Panc1 (cell line): Measurements from ENCODE around the gene SOS2. TPM values are rescaled to one million over a fixed set of nuclear protein-coding genes. Genes with fewer than 3 reads are reported as not detected.
A peak's percentile ranks its signal among the peaks of the same experiment; 100 is the strongest.

Experiments used
- ATAC-seq: fragments of 200-7000 bp; cut with Tn5 transposase; 2 replicates; pipeline ENCODE4 v1.9.1; 2020; ENCODE audit warnings: mild to moderate bottlenecking, moderate library complexity
- BruUV-seq: library from RNA; stranded (reverse); fragments of 400-500 nt; replicated peaks from 2 replicates; lab custom pipeline; 2021; lab: Mats Ljungman, UMichigan
- CTCF ChIA-PET: fragments of 300-600 bp; sonication (Branson Sonifier 250); formaldehyde crosslinking; loops from one replicate; lab custom pipeline; 2022; ENCODE audit warnings: antibody characterized with exemption; lab: Charles Lee
- POLR2A ChIA-PET: fragments of 300-600 bp; sonication (Branson Sonifier 250); formaldehyde crosslinking; loops from one replicate; lab custom pipeline; 2022; ENCODE audit warnings: antibody characterized with exemption; lab: Charles Lee
- DNase-seq: peaks from one replicate; pipeline ENCODE4 v3.0.0-alpha.2; 2010; ENCODE audit warnings: low read depth, low spot score
- H3K27ac ChIP-seq: 2 replicates; pipeline ENCODE4 v1.5.1; 2011; ENCODE audit warnings: mild to moderate bottlenecking, low read length, inconsistent platforms
- H3K27me3 ChIP-seq: fragments of 200-500 bp; sonication (Bioruptor generic); 2 replicates; pipeline ENCODE4 v1.6.0; 2014; ENCODE audit warnings: low read length, inconsistent platforms; ENCODE audit not compliant: control insufficient read depth, insufficient read depth
- H3K36me3 ChIP-seq: fragments of 200-500 bp; sonication (Bioruptor generic); 2 replicates; pipeline ENCODE4 v1.5.1; 2014; ENCODE audit warnings: inconsistent platforms, mild to moderate bottlenecking, low read length, moderate library complexity; ENCODE audit not compliant: control insufficient read depth, insufficient read depth
- H3K4me1 ChIP-seq: 2 replicates; pipeline ENCODE4 v1.5.1; 2011; ENCODE audit warnings: inconsistent platforms, mild to moderate bottlenecking, low read length, moderate library complexity; ENCODE audit not compliant: control insufficient read depth, insufficient read depth
- H3K4me3 ChIP-seq, 2 experiments: 2 replicates each; pipeline ENCODE4 v1.5.1; 2011 to 2012; ENCODE audit warnings: low read depth in 2 of 2, low read length in 2 of 2, mild to moderate bottlenecking in 2 of 2, inconsistent platforms in 1 of 2, moderate library complexity in 1 of 2
- H3K9me3 ChIP-seq: fragments of 200-500 bp; sonication (Bioruptor generic); 2 replicates; pipeline ENCODE4 v1.5.1; 2014; ENCODE audit warnings: low read depth, mild to moderate bottlenecking, inconsistent platforms, low read length, moderate library complexity; ENCODE audit not compliant: control insufficient read depth, insufficient read depth
- CTCF ChIP-seq: fragments of 450-650 bp; IDR thresholded peaks from 2 replicates; pipeline ENCODE4 v1.5.1; 2017; ENCODE audit warnings: mild to moderate bottlenecking
- POLR2AphosphoS5 ChIP-seq: IDR thresholded peaks from 2 replicates; pipeline ENCODE4 v1.6.1; 2012; ENCODE audit warnings: mild to moderate bottlenecking, low read depth, low read length, moderate library complexity
- SIN3A ChIP-seq: IDR thresholded peaks from 2 replicates; pipeline ENCODE4 v1.6.1; 2012; ENCODE audit warnings: low read depth, mild to moderate bottlenecking, low read length, moderate library complexity, borderline replicate concordance; ENCODE audit not compliant: insufficient read depth
- TCF7L2 ChIP-seq: IDR thresholded peaks from 2 replicates; pipeline ENCODE4 v1.6.1; 2011; ENCODE audit warnings: mild to moderate bottlenecking, low read depth, low read length, inconsistent platforms
- in situ Hi-C: cut with HindIII; loops from 2 replicates; pipeline ENCODE4 v1.10.0; 2016; ENCODE audit warnings: low sequenced_read_pairs, low pct_unique_long_range_greater_than_20kb
- intact Hi-C: fragments of 100-400 bp; cut with micrococcal nuclease; formaldehyde crosslinking; loops from one replicate; pipeline ENCODE4 v1.10.0; 2022; ENCODE audit not compliant: unreplicated experiment
- total RNA-seq: library from RNA; stranded (reverse); gene quantifications from one replicate; pipeline ENCODE4 v1.2.1, GENCODE V29; 2021; ENCODE audit not compliant: unreplicated experiment
- TF ChIP-seq, protein P1 (sequence below), 2 experiments: IDR thresholded peaks; 2 replicates each; pipeline ENCODE4 v1.6.1; 2011 to 2012; ENCODE audit warnings: low read depth in 2 of 2, control low read depth in 1 of 2, low read length in 1 of 2, mild to moderate bottlenecking in 1 of 2, moderate library complexity in 1 of 2; ENCODE audit not compliant: insufficient read depth in 1 of 2

The SOS2 gene
- total RNA-seq, 1 experiment from 2014 or later: 21.2 TPM

DNA sequence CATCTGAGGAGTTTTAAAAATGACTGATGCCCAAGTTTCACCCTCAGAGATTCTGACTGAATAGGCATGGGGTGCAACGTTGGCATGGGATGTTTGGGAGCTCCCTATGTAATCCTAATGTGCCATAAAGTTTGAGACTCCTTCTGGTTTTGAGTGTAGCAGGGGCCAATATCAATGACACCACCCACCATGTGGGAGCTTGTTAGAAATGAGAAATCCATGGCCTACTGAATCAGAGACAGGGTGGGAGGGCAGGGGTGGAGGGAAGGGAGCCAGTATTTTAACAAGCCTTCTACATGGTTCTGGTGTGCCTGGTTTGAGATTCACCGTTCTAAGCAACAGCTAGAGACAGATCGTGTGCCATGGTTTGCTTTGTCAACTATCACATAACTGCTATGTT is 161.1 kb downstream of the SOS2 start:
- DNase-seq (no peak), ATAC-seq (no peak)
- no peak for TF ChIP-seq CTCF
- TF ChIP-seq TCF7L2: no peak
- TF ChIP-seq SIN3A: no peak
- no peak for TF ChIP-seq POLR2AphosphoS5
- intact Hi-C loops (loop anchor here (2.0 kb wide), 1 partner anchor 19 kb away; no protein-coding TSS in a partner anchor), in situ Hi-C loops (no loop called here)
- Histone ChIP-seq H3K36me3 (no peaks in the 10 kb centered on the region), H3K4me1 (no peaks in the 10 kb centered on the region), H3K27me3 (no peaks in the 10 kb centered on the region), H3K9me3 (no peaks in the 10 kb centered on the region), H3K27ac (peak overlapping the region; percentile 44; the same call in 1 of the 2 replicates), H3K4me3 (no peak overlapping the region)
- BruUV-seq: no TSS peak
- CTCF ChIA-PET: no interaction called here
- POLR2A ChIA-PET: no interaction called here

DNA sequence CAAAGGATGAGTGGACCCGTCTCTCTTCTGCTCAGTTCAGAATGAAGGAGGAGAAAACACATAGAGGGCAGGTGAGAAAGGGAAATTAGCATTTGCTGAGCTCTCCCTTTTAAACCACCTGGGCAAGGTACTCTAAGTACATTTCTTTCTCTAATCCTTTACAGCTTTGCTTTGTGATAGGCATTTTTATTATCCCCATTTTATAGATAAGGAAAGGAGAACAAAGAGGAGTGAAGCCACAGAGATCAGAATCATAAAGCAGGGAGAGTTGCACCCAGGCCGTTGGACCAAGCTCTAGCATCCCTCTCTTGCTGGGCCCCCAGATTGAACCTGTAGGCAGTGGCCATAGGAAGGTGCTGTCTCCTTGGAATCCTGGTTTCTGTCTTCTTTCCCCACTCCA is 162.1 kb downstream of the SOS2 start:
- Histone ChIP-seq H3K27me3 (no peaks in the 10 kb centered on the region), H3K4me1 (no peaks in the 10 kb centered on the region), H3K9me3 (no peaks in the 10 kb centered on the region), H3K36me3 (no peaks in the 10 kb centered on the region), H3K27ac (peak overlapping the region; percentile 46; the same call in 1 of the 2 replicates), H3K4me3 (no peak overlapping the region)
- CTCF ChIA-PET: no interaction called here
- no TSS peak for BruUV-seq
- TF ChIP-seq, protein P1, sequence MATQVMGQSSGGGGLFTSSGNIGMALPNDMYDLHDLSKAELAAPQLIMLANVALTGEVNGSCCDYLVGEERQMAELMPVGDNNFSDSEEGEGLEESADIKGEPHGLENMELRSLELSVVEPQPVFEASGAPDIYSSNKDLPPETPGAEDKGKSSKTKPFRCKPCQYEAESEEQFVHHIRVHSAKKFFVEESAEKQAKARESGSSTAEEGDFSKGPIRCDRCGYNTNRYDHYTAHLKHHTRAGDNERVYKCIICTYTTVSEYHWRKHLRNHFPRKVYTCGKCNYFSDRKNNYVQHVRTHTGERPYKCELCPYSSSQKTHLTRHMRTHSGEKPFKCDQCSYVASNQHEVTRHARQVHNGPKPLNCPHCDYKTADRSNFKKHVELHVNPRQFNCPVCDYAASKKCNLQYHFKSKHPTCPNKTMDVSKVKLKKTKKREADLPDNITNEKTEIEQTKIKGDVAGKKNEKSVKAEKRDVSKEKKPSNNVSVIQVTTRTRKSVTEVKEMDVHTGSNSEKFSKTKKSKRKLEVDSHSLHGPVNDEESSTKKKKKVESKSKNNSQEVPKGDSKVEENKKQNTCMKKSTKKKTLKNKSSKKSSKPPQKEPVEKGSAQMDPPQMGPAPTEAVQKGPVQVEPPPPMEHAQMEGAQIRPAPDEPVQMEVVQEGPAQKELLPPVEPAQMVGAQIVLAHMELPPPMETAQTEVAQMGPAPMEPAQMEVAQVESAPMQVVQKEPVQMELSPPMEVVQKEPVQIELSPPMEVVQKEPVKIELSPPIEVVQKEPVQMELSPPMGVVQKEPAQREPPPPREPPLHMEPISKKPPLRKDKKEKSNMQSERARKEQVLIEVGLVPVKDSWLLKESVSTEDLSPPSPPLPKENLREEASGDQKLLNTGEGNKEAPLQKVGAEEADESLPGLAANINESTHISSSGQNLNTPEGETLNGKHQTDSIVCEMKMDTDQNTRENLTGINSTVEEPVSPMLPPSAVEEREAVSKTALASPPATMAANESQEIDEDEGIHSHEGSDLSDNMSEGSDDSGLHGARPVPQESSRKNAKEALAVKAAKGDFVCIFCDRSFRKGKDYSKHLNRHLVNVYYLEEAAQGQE (IDR thresholded peaks at IDR 0.05; ENCODE audit: insufficient read depth in 1 of 2, low read depth in 2 of 2, low read length in 1 of 2): no peak
- TF ChIP-seq SIN3A (no peak), CTCF (no peak), TCF7L2 (no peak), POLR2AphosphoS5 (no peak)
- in situ Hi-C loops: no loop called here
- DNase-seq: no peak
- intact Hi-C loops: loop anchor here (10.0 kb wide), 1 partner anchor 95 kb away; no protein-coding TSS in a partner anchor
- ATAC-seq: no peak
- POLR2A ChIA-PET: interaction anchor here (0.5 kb wide), 1 partner anchor 202 kb away, joined by 10 read pairs; no protein-coding TSS in a partner anchor
